PC-3 (cell line): ENCODE results near the gene ITK.

Experiments
- EZH2 ChIP-seq: fragments of 300-600 bp; sonication (generic); IDR thresholded peaks from one replicate; pipeline ENCODE4 v1.6.1; 2017; ENCODE audit warnings: antibody characterized with exemption, mild to moderate bottlenecking, low read length; ENCODE audit not compliant: unreplicated experiment
- EZH2phosphoT487 ChIP-seq: fragments of 300-600 bp; sonication (generic); IDR thresholded peaks from 2 replicates; pipeline ENCODE4 v1.6.1; 2018; ENCODE audit warnings: mild to moderate bottlenecking, antibody characterized with exemption, low read length, borderline replicate concordance
- TF ChIP-seq, protein P1 (sequence below): fragments of 300-600 bp; sonication (generic); conservative IDR thresholded peaks from 2 replicates; pipeline ENCODE4 v1.5.1; 2017; ENCODE audit warnings: antibody characterized with exemption, low read depth, mild to moderate bottlenecking, low read length

DNA sequence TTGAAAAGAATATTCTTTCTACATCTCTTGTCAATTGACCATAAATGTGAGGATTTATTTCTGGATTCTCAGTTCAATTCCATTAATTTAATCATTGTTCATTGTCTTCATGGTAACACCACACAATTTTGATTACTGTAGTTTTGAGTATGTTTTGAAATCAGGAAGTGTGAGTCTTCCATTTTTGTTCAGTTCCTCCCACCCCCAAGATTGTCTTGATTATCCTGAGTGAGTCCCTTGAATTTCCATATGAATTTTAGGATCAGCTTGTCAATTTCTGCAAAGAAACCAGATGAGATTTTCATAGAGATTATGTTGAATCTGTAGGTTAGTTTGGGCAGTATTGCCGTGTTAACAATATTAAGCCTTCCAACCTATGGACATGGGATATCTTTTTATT lies 94.8 kb downstream of the ITK start:
- no peak for TF ChIP-seq EZH2
- TF ChIP-seq, protein P1, sequence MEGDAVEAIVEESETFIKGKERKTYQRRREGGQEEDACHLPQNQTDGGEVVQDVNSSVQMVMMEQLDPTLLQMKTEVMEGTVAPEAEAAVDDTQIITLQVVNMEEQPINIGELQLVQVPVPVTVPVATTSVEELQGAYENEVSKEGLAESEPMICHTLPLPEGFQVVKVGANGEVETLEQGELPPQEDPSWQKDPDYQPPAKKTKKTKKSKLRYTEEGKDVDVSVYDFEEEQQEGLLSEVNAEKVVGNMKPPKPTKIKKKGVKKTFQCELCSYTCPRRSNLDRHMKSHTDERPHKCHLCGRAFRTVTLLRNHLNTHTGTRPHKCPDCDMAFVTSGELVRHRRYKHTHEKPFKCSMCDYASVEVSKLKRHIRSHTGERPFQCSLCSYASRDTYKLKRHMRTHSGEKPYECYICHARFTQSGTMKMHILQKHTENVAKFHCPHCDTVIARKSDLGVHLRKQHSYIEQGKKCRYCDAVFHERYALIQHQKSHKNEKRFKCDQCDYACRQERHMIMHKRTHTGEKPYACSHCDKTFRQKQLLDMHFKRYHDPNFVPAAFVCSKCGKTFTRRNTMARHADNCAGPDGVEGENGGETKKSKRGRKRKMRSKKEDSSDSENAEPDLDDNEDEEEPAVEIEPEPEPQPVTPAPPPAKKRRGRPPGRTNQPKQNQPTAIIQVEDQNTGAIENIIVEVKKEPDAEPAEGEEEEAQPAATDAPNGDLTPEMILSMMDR, result no peak
- no peak for TF ChIP-seq EZH2phosphoT487
